Breast epithelium (tissue), 3 donors: ENCODE data around the gene PRKAA1.

Experiments
- POLR2A ChIP-seq: fragments of 450-650 bp; IDR thresholded peaks from one replicate; pipeline ENCODE4 v1.6.1; 2016; ENCODE audit warnings: antibody characterized with exemption, mild to moderate bottlenecking, moderate library complexity
- POLR2AphosphoS5 ChIP-seq, 3 donors: sonication (generic); formaldehyde crosslinking; IDR thresholded peaks; one replicate each; pipeline ENCODE4 v1.6.1; 2017; ENCODE audit warnings: antibody characterized with exemption in 3 of 3
- TF ChIP-seq, protein P1 (sequence below), 3 donors: fragments of 450-650 bp; IDR thresholded peaks; one replicate each; pipeline ENCODE4 v1.5.1; 2016 to 2017; ENCODE audit warnings: antibody characterized with exemption in 3 of 3, mild to moderate bottlenecking in 3 of 3, moderate library complexity in 3 of 3

GRCh38 chr5:40784027-40784653 lies 14.0 kb downstream of the PRKAA1 start:
- TF ChIP-seq POLR2AphosphoS5 (IDR thresholded peaks at IDR 0.05) = no peak
- TF ChIP-seq, protein P1, sequence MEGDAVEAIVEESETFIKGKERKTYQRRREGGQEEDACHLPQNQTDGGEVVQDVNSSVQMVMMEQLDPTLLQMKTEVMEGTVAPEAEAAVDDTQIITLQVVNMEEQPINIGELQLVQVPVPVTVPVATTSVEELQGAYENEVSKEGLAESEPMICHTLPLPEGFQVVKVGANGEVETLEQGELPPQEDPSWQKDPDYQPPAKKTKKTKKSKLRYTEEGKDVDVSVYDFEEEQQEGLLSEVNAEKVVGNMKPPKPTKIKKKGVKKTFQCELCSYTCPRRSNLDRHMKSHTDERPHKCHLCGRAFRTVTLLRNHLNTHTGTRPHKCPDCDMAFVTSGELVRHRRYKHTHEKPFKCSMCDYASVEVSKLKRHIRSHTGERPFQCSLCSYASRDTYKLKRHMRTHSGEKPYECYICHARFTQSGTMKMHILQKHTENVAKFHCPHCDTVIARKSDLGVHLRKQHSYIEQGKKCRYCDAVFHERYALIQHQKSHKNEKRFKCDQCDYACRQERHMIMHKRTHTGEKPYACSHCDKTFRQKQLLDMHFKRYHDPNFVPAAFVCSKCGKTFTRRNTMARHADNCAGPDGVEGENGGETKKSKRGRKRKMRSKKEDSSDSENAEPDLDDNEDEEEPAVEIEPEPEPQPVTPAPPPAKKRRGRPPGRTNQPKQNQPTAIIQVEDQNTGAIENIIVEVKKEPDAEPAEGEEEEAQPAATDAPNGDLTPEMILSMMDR (IDR thresholded peaks at IDR 0.05) = no peak
- no peak for TF ChIP-seq POLR2A
